ENCODE results near the gene STPG2.

STPG2 gene

GRCh38 chr4:97759785-97760184 is 383.5 kb downstream of the STPG2 start:
- POLR2A ChIA-PET (ENCODE audit: low non-redundant PET), result no interaction called here
- CTCF ChIA-PET, result no interaction called here
- no peak for DNase-seq (ENCODE audit: low spot score)
- TF ChIP-seq CTCF (conservative IDR thresholded peaks at IDR 0.05; ENCODE audit: low read depth), result no peak
- H3K27ac ChIP-seq, result no peak overlapping the region

GRCh38 chr4:97752599-97752998 is 390.7 kb downstream of the STPG2 start:
- ChIA-PET POLR2A (ENCODE audit: low non-redundant PET) (no interaction called here), CTCF (interaction anchor here (0.6 kb wide), 1 partner anchor 316 kb away, joined by 3 read pairs; no protein-coding TSS in a partner anchor)
- DNase-seq (ENCODE audit: low spot score), result no peak
- H3K27ac ChIP-seq, result no peak overlapping the region
- no peak for TF ChIP-seq CTCF (conservative IDR thresholded peaks at IDR 0.05; ENCODE audit: low read depth)

- TF ChIP-seq CTCF (conservative IDR thresholded peaks at IDR 0.05; ENCODE audit: low read depth), result no peak
- ChIA-PET POLR2A (ENCODE audit: low non-redundant PET) (no interaction called here), CTCF (interaction anchor here (0.6 kb wide), 1 partner anchor 102 kb away, joined by 3 read pairs; no protein-coding TSS in a partner anchor)
- H3K27ac ChIP-seq, result no peak overlapping the region
- DNase-seq (ENCODE audit: low spot score), result no peak
Measured at GRCh38 chr4:97747945-97748344, 395.3 kb downstream of the STPG2 start.

GRCh38 chr4:97720869-97721432 is 422.3 kb downstream of the STPG2 start:
- POLR2A ChIA-PET (ENCODE audit: low non-redundant PET), result no interaction called here
- TF ChIP-seq CTCF (conservative IDR thresholded peaks at IDR 0.05; ENCODE audit: low read depth), result 0 out of 2 replicates have a peak, but pooled peaks have one; percentile 19
- CTCF ChIA-PET, result interaction anchor here (0.5 to 1.1 kb wide), 4 partner anchors 10 to 641 kb away, joined by 3 to 5 read pairs (median 4); no protein-coding TSS in a partner anchor
- peak; percentile 11 for DNase-seq (ENCODE audit: low spot score)
- no peak overlapping the region for H3K27ac ChIP-seq

GRCh38 chr4:97691111-97691605 is 452.1 kb downstream of the STPG2 start:
- TF ChIP-seq CTCF (conservative IDR thresholded peaks at IDR 0.05; ENCODE audit: low read depth), result no peak
- POLR2A ChIA-PET (ENCODE audit: low non-redundant PET), result no interaction called here
- CTCF ChIA-PET, result no interaction called here
- no peak for DNase-seq (ENCODE audit: low spot score)
- H3K27ac ChIP-seq, result no peak overlapping the region

- CTCF ChIA-PET, result interaction anchor here (0.6 kb wide), 1 partner anchor 146 kb away, joined by 3 read pairs; no protein-coding TSS in a partner anchor
- DNase-seq (ENCODE audit: low spot score), result no peak
- POLR2A ChIA-PET (ENCODE audit: low non-redundant PET), result no interaction called here
- no peak overlapping the region for H3K27ac ChIP-seq
- TF ChIP-seq CTCF (conservative IDR thresholded peaks at IDR 0.05; ENCODE audit: low read depth), result no peak
Measured at GRCh38 chr4:97670703-97671269, 472.5 kb downstream of the STPG2 start.

All from RWPE1 (cell line).